Measurements from ENCODE around the gene ASCC1. TPM values are rescaled to one million over a fixed set of nuclear protein-coding genes. Genes with fewer than 3 reads are reported as not detected.

Gene ASCC1
- polyA plus RNA-seq, 1 donor (not counting 4 experiments of a cell fraction or from before 2014, with no cell fraction given): 32.9 TPM

GRCh38 chr10:72261784-72262404 lies 45.8 kb upstream of the ASCC1 start:
- Histone ChIP-seq H3K36me3 (ENCODE audit: control insufficient read depth in 2 of 2, extremely low read depth in 1 of 2, insufficient read depth in 2 of 2, low read length in 2 of 2) (no peaks in the 10 kb centered on the region), H3K4me2 (ENCODE audit: control insufficient read depth, extremely low read depth, insufficient read depth, low read depth, low read length) (peak overlapping the region; percentile 84), H4K20me1 (ENCODE audit: control insufficient read depth, extremely low read depth, insufficient read depth, low read length) (no peaks in the 10 kb centered on the region), H3K79me2 (ENCODE audit: control insufficient read depth, insufficient read depth, low read length) (no peaks in the 10 kb centered on the region), H3K4me1 (ENCODE audit: control insufficient read depth, extremely low read depth, insufficient read depth, low read length) (peaks cover 53% of the 10 kb centered on the region), H3K9me1 (ENCODE audit: control insufficient read depth, extremely low read depth, insufficient read depth, low read length) (peaks cover 2% of the 10 kb centered on the region), H2AFZ (ENCODE audit: control insufficient read depth, low read length) (no peak overlapping the region), H3K9ac (ENCODE audit: control insufficient read depth, extremely low read depth, insufficient read depth, low read length) (peak overlapping the region; percentile 81), H3K9me3 (ENCODE audit: control insufficient read depth, low read depth, low read length) (no peaks in the 10 kb centered on the region), H3K27ac (ENCODE audit: control insufficient read depth, insufficient read depth, low read length) (peak overlapping the region; percentile 94), H3K27me3 (ENCODE audit: control insufficient read depth, extremely low read depth, insufficient read depth, low read length) (no peaks in the 10 kb centered on the region), H3K4me3 (ENCODE audit: control insufficient read depth in 2 of 3, extremely low read depth in 1 of 3, insufficient read depth in 2 of 3, low read depth in 1 of 3, low read length in 3 of 3) (peak overlapping the region in 1 of 3 experiments; percentile 65)
- FAIRE-seq (peak; percentile 92), DNase-seq (ENCODE audit: low read depth, low spot score) (no peak)
- dilution Hi-C loops (cut with MboI; ENCODE audit: extremely low pct_ligation_motif_present, low sequenced_read_pairs): no loop called here
- TF ChIP-seq EZH2 (IDR thresholded peaks at IDR 0.05; ENCODE audit: low read length) (no peak), CTCF (optimal IDR thresholded peaks at IDR 0.05 in 1 of 3, IDR thresholded peaks at IDR 0.05 in 1 of 3, conservative IDR thresholded peaks at IDR 0.05 in 1 of 3; ENCODE audit: extremely low read depth in 1 of 3, insufficient read depth in 2 of 3, low read length in 3 of 3) (no peak)

GRCh38 chr10:72260976-72261783 lies 45.1 kb upstream of the ASCC1 start:
- Histone ChIP-seq H3K4me3 (ENCODE audit: control insufficient read depth in 2 of 3, extremely low read depth in 1 of 3, insufficient read depth in 2 of 3, low read depth in 1 of 3, low read length in 3 of 3) (peak overlapping the region; percentile 13 to 65 (median 60)), H3K4me1 (ENCODE audit: control insufficient read depth, extremely low read depth, insufficient read depth, low read length) (peaks cover 55% of the 10 kb centered on the region), H3K79me2 (ENCODE audit: control insufficient read depth, insufficient read depth, low read length) (no peaks in the 10 kb centered on the region), H3K9ac (ENCODE audit: control insufficient read depth, extremely low read depth, insufficient read depth, low read length) (peak overlapping the region; percentile 81), H3K27me3 (ENCODE audit: control insufficient read depth, extremely low read depth, insufficient read depth, low read length) (no peaks in the 10 kb centered on the region), H3K9me3 (ENCODE audit: control insufficient read depth, low read depth, low read length) (no peaks in the 10 kb centered on the region), H3K4me2 (ENCODE audit: control insufficient read depth, extremely low read depth, insufficient read depth, low read depth, low read length) (peak overlapping the region; percentile 84), H2AFZ (ENCODE audit: control insufficient read depth, low read length) (peak overlapping the region; percentile 35), H3K36me3 (ENCODE audit: control insufficient read depth in 2 of 2, extremely low read depth in 1 of 2, insufficient read depth in 2 of 2, low read length in 2 of 2) (no peaks in the 10 kb centered on the region), H3K27ac (ENCODE audit: control insufficient read depth, insufficient read depth, low read length) (peak overlapping the region; percentile 94), H4K20me1 (ENCODE audit: control insufficient read depth, extremely low read depth, insufficient read depth, low read length) (no peaks in the 10 kb centered on the region), H3K9me1 (ENCODE audit: control insufficient read depth, extremely low read depth, insufficient read depth, low read length) (peaks cover 2% of the 10 kb centered on the region)
- TF ChIP-seq EZH2 (IDR thresholded peaks at IDR 0.05; ENCODE audit: low read length): no peak
- TF ChIP-seq CTCF (optimal IDR thresholded peaks at IDR 0.05 in 1 of 3, IDR thresholded peaks at IDR 0.05 in 1 of 3, conservative IDR thresholded peaks at IDR 0.05 in 1 of 3; ENCODE audit: extremely low read depth in 1 of 3, insufficient read depth in 2 of 3, low read length in 3 of 3): peak in 1 of 3 experiments; percentile 12
- DNase-seq (ENCODE audit: low read depth, low spot score) (no peak), FAIRE-seq (no peak)
- dilution Hi-C loops (cut with MboI; ENCODE audit: extremely low pct_ligation_motif_present, low sequenced_read_pairs): no loop called here

All from keratinocyte (primary cell).